ENCODE results near the gene CCT6A. TPM values are rescaled to one million over a fixed set of nuclear protein-coding genes. Genes with fewer than 3 reads are reported as not detected.
"Not testable (repeated sequence)": the region's sequence is repeated elsewhere in the genome, so short reads cannot be mapped to it uniquely, and the experiment has no call there.

The CCT6A gene
- total RNA-seq, 2 donors from 2014 or later: 108 to 232 TPM

DNA sequence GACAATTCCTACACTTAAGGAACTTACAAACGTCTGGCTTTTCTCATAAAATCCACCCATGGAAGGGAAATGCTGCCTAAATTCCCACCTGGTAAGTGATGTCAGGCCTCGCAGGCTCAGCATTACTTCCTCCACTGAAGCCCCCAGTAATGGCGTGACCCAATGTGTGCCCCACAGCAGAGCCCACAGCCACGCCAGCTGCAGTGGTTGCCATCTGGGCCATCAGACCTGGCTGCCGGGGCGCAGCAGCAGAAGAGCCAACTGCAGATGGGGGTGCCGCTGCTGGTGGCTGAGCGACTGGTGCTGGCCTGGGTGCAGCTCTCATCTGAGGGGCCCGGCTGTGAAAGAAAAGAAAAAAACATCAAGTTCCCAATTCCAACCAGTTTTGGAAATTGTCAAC is 52.6 kb downstream of the CCT6A start:
- peak overlapping the region; percentile 58 for H3K27ac Mint-ChIP-seq
- H3K4me1 Mint-ChIP-seq: peaks cover 19% of the 10 kb centered on the region
- ATAC-seq (replicated peaks); H3K9me3 Mint-ChIP-seq; H3K27me3 Mint-ChIP-seq: not testable (repeated sequence)
- peak overlapping the region; percentile 92 for H3K4me3 Mint-ChIP-seq
- peaks cover 76% of the 10 kb centered on the region for H3K36me3 Mint-ChIP-seq (ENCODE audit: low read depth)

DNA sequence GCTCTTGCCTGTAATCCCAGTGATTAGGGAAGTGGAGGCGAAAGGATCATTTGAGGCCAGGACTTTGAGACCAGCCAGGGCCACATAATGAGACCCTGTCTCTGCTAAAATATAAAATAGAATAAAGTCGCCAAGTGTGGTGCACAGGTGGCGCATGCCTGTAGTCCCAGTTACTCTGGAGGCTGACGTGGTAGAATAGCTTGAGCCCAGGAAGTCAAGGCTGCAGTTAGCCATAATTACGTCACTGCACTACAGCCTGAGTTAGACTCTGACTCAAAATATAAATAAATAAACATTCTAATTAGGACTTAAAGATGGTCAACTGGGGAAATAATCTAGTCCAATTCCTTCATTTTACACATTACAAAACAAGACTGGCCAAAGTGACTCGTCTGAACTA is 53.9 kb downstream of the CCT6A start:
- peak; percentile 41 for ATAC-seq (replicated peaks)
- no peaks in the 10 kb centered on the region for H3K9me3 Mint-ChIP-seq
- peak overlapping the region; percentile 96 for H3K27ac Mint-ChIP-seq
- H3K27me3 Mint-ChIP-seq: no peaks in the 10 kb centered on the region
- H3K4me3 Mint-ChIP-seq: peak overlapping the region; percentile 92
- peaks cover 19% of the 10 kb centered on the region for H3K4me1 Mint-ChIP-seq
- H3K36me3 Mint-ChIP-seq (ENCODE audit: low read depth): peaks cover 62% of the 10 kb centered on the region

DNA sequence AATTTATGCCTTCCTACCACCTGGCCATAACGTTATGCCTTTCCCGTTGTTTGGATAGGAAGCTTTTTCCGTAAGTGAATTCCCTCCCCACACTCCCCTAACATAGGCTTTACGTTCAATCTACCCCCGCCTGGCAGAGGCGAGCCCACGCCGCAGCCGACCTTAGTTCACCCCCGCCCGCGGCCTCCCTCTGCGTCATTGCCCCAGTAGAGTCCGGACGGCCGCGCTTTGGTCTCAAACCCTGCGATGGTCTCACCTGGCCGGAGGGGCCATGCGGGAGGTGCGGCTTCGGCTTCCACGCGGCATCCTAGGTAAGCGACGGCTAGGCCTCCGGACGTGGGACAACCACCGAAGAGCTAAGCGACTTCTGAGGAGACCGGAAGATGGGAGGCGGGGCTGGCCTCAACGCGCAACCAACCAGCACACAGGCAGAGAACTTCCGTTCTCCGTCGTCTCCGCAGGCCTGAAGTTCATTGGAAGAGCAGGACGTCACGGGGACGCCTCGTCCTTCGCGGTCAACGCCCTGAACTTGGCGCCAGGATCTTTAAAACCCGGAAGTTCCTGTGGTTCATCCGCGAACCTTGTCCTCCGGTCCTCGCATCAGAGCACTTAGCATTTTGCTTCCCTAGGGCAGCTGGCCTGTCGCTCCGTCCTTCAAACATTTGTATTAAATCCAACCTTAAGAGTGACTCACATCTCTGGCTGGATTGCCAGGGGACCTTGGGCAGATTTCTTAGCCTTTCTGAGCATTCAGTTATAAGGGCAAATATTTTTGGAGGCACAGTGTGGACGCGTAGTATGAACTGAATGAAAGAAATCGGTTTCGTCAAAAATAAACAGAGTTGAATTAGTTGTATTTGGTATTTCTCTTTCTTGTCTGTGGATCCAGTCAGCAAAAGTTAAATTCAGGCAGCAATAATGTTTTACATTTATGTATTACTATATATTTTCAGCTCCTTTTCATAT is 54.8 kb downstream of the CCT6A start, which contains the start of gene CHCHD2:
TSS of gene CHCHD2 (minus strand) at position 369 of the 966 bp plus-strand sequence. CDS start at position 306, 63 bp downstream.
- Mint-ChIP-seq H3K36me3 (ENCODE audit: low read depth) (peaks cover 53% of the 10 kb centered on the region), H3K27ac (peak within 1 kb of the TSS; percentile 96), H3K4me3 (peak within 1 kb of the TSS; percentile 92), H3K27me3 (no peaks in the 10 kb centered on the region), H3K4me1 (peaks cover 19% of the 10 kb centered on the region), H3K9me3 (no peaks in the 10 kb centered on the region)
- peak; percentile 99 for ATAC-seq (replicated peaks)

DNA sequence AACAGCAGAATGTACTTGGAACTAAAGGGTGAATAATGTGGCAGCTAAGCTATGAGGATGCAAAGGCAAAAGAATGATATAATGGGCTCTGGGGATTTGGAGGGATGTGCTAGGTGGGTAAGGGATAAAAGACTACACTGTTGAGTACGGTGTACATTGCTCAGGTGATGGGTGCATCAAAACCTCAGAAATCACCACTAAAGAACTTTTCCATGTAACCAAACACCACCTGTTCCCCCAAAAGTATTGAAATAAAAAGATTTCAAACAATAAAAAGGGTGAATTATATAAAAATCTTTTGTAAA is 56.3 kb downstream of the CCT6A start:
- Mint-ChIP-seq H3K27ac (peak overlapping the region; percentile 96), H3K36me3 (ENCODE audit: low read depth) (peaks cover 38% of the 10 kb centered on the region), H3K4me3 (peak overlapping the region; percentile 92), H3K9me3 (no peaks in the 10 kb centered on the region), H3K4me1 (peaks cover 19% of the 10 kb centered on the region), H3K27me3 (no peaks in the 10 kb centered on the region)
- ATAC-seq (replicated peaks): no peak

DNA sequence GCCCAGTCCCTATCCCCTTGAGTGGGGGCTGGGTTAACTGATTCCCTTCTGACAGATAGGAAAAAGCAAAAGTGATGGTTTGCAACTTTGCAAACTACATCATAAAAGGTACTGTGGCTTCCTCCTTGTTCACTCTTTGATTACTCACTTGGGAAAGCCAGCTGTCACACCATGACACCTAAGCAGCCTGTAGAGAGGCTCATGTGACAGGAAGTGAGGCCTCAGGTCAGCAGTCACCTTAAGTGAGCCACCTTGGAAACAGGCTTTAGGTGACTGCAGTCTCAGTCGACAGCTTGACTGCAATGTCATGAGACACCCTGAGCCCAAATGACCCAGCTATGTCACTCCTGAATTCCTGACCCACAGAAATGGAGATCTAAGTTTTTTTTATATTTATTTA is 59.0 kb downstream of the CCT6A start:
- H3K27me3 Mint-ChIP-seq: no peaks in the 10 kb centered on the region
- H3K36me3 Mint-ChIP-seq (ENCODE audit: low read depth): peaks cover 11% of the 10 kb centered on the region
- peak; percentile 22 for ATAC-seq (replicated peaks)
- H3K4me3 Mint-ChIP-seq: no peak overlapping the region
- no peaks in the 10 kb centered on the region for H3K9me3 Mint-ChIP-seq
- H3K4me1 Mint-ChIP-seq: peaks cover 14% of the 10 kb centered on the region
- H3K27ac Mint-ChIP-seq: no peak overlapping the region

DNA sequence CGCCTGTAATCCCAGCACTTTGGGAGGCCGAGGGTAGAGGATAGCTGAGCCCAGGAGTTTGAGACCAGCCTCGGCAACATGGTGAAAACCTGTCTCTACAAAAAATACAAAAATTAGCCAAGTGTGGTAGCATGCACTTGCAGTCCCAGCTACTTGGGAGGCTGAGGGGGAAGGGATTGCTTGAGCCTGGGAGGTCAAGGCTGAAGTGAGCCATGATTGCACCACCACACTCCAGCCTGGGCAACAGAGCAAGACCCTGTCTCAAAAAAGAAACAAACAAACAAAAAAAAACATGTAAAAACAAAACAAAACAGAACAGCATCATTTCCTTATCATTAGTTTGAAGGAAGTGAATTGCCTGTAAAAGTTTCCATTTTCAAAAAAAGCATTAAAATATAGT is 60.7 kb downstream of the CCT6A start:
- not testable (repeated sequence) for H3K4me1 Mint-ChIP-seq; H3K27ac Mint-ChIP-seq; H3K9me3 Mint-ChIP-seq; ATAC-seq (replicated peaks); H3K4me3 Mint-ChIP-seq; H3K36me3 Mint-ChIP-seq (ENCODE audit: low read depth); H3K27me3 Mint-ChIP-seq

Other genes with a start within 250 kb of the CCT6A start
- gene SEPTIN14, start 189.0 kb upstream of the CCT6A start, total RNA-seq: not detected
- gene ZNF713, start 164.3 kb upstream of the CCT6A start, total RNA-seq: 1 to 10 TPM; 2.4 to 2.8 TPM
- gene MRPS17, start 99.9 kb upstream of the CCT6A start, total RNA-seq: 10 to 100 TPM; 12.4 to 23.6 TPM
- gene NIPSNAP2, start 87.2 kb upstream of the CCT6A start, total RNA-seq: 10 to 100 TPM; 36.6 to 57.3 TPM
- 10 to 100 TPM in 1 of 2 donors, 1 to 10 TPM in 1; 8.3 to 25.4 TPM for gene PSPH, start 321 bp upstream of the CCT6A start, total RNA-seq
- gene SUMF2, start 12.5 kb downstream of the CCT6A start, total RNA-seq: 10 to 100 TPM; 88.2 to 89.6 TPM
- 1 to 10 TPM; 3.0 to 6.0 TPM for gene PHKG1, start 41.2 kb downstream of the CCT6A start, total RNA-seq
- 100 to 1,000 TPM; 498 to 792 TPM for gene CHCHD2, start 54.7 kb downstream of the CCT6A start, total RNA-seq
- gene NUPR2, start 64.7 kb downstream of the CCT6A start, total RNA-seq: not detected